Measurements from ENCODE around the gene PTPRN2. TPM values are rescaled to one million over a fixed set of nuclear protein-coding genes. Genes with fewer than 3 reads are reported as not detected.
"Not testable (repeated sequence)": the region's sequence is repeated elsewhere in the genome, so short reads cannot be mapped to it uniquely, and the experiment has no call there.

PTPRN2 gene
- total RNA-seq, 1 experiment from 2014 or later: 0.16 TPM

GRCh38 chr7:157850481-157851444, 736.9 kb downstream of the PTPRN2 start:
- in situ Hi-C loops (cut with HindIII; ENCODE audit: low pct_unique_long_range_greater_than_20kb, low sequenced_read_pairs): no loop called here
- DNase-seq (ENCODE audit: low read depth, low spot score): no peak

- in situ Hi-C loops (cut with HindIII; ENCODE audit: low pct_unique_long_range_greater_than_20kb, low sequenced_read_pairs): no loop called here
- no peak for DNase-seq (ENCODE audit: low read depth, low spot score)
These were observed 737.9 kb downstream of the PTPRN2 start for GRCh38 chr7:157849726-157850125.

GRCh38 chr7:157849341-157849596, 738.4 kb downstream of the PTPRN2 start:
- DNase-seq (ENCODE audit: low read depth, low spot score): no peak
- in situ Hi-C loops (cut with HindIII; ENCODE audit: low pct_unique_long_range_greater_than_20kb, low sequenced_read_pairs): no loop called here

- no peak for DNase-seq (ENCODE audit: low read depth, low spot score)
- in situ Hi-C loops (cut with HindIII; ENCODE audit: low pct_unique_long_range_greater_than_20kb, low sequenced_read_pairs): no loop called here
These were observed 738.9 kb downstream of the PTPRN2 start for GRCh38 chr7:157848508-157849340.

GRCh38 chr7:157847756-157848487, 739.7 kb downstream of the PTPRN2 start:
- in situ Hi-C loops (cut with HindIII; ENCODE audit: low pct_unique_long_range_greater_than_20kb, low sequenced_read_pairs); DNase-seq (ENCODE audit: low read depth, low spot score): not testable (repeated sequence)

GRCh38 chr7:157846746-157847145, 740.9 kb downstream of the PTPRN2 start:
- in situ Hi-C loops (cut with HindIII; ENCODE audit: low pct_unique_long_range_greater_than_20kb, low sequenced_read_pairs): not testable (repeated sequence)

GRCh38 chr7:157846271-157846670, 741.4 kb downstream of the PTPRN2 start:
- in situ Hi-C loops (cut with HindIII; ENCODE audit: low pct_unique_long_range_greater_than_20kb, low sequenced_read_pairs): no loop called here
- no peak for DNase-seq (ENCODE audit: low read depth, low spot score)

More at GRCh38 chr7:157846746-157847145, 740.9 kb downstream of the PTPRN2 start:
- not testable (repeated sequence) for DNase-seq (ENCODE audit: low read depth, low spot score)

GRCh38 chr7:157845203-157845835, 742.3 kb downstream of the PTPRN2 start:
- in situ Hi-C loops (cut with HindIII; ENCODE audit: low pct_unique_long_range_greater_than_20kb, low sequenced_read_pairs): no loop called here
- DNase-seq (ENCODE audit: low read depth, low spot score): no peak

GRCh38 chr7:157844611-157845010, 743.0 kb downstream of the PTPRN2 start:
- in situ Hi-C loops (cut with HindIII; ENCODE audit: low pct_unique_long_range_greater_than_20kb, low sequenced_read_pairs): no loop called here
- no peak for DNase-seq (ENCODE audit: low read depth, low spot score)

GRCh38 chr7:157844141-157844540, 743.5 kb downstream of the PTPRN2 start:
- in situ Hi-C loops (cut with HindIII; ENCODE audit: low pct_unique_long_range_greater_than_20kb, low sequenced_read_pairs): no loop called here
- DNase-seq (ENCODE audit: low read depth, low spot score): no peak

- in situ Hi-C loops (cut with HindIII; ENCODE audit: low pct_unique_long_range_greater_than_20kb, low sequenced_read_pairs): no loop called here
These were observed 744.1 kb downstream of the PTPRN2 start for GRCh38 chr7:157843336-157844140.

GRCh38 chr7:157841773-157842370, 745.8 kb downstream of the PTPRN2 start:
- in situ Hi-C loops (cut with HindIII; ENCODE audit: low pct_unique_long_range_greater_than_20kb, low sequenced_read_pairs): no loop called here
- no peak for DNase-seq (ENCODE audit: low read depth, low spot score)

More at GRCh38 chr7:157843336-157844140, 744.1 kb downstream of the PTPRN2 start:
- DNase-seq (ENCODE audit: low read depth, low spot score): no peak

GRCh38 chr7:157840914-157841772, 746.5 kb downstream of the PTPRN2 start:
- in situ Hi-C loops (cut with HindIII; ENCODE audit: low pct_unique_long_range_greater_than_20kb, low sequenced_read_pairs): no loop called here

GRCh38 chr7:157840174-157840913, 747.3 kb downstream of the PTPRN2 start:
- DNase-seq (ENCODE audit: low read depth, low spot score): no peak
- in situ Hi-C loops (cut with HindIII; ENCODE audit: low pct_unique_long_range_greater_than_20kb, low sequenced_read_pairs): no loop called here

More at GRCh38 chr7:157840914-157841772, 746.5 kb downstream of the PTPRN2 start:
- DNase-seq (ENCODE audit: low read depth, low spot score): no peak

- in situ Hi-C loops (cut with HindIII; ENCODE audit: low pct_unique_long_range_greater_than_20kb, low sequenced_read_pairs): no loop called here
- DNase-seq (ENCODE audit: low read depth, low spot score): no peak
These were observed 747.9 kb downstream of the PTPRN2 start for GRCh38 chr7:157839672-157840167.

Data from SK-MEL-5 (cell line).